Measurements from ENCODE around the gene FERMT1. TPM values are rescaled to one million over a fixed set of nuclear protein-coding genes. Genes with fewer than 3 reads are reported as not detected.

Gene FERMT1
- total RNA-seq, 1 donor from 2014 or later = 0.29 TPM

- no peaks in the 10 kb centered on the region for H3K36me3 Mint-ChIP-seq (ENCODE audit: unreplicated experiment)
- H3K9me3 Mint-ChIP-seq (ENCODE audit: unreplicated experiment) = no peaks in the 10 kb centered on the region
- no peak for DNase-seq
- no peak overlapping the region for H3K4me3 Mint-ChIP-seq (ENCODE audit: unreplicated experiment)
- no peak overlapping the region for H3K27ac Mint-ChIP-seq (ENCODE audit: unreplicated experiment)
- peaks cover 4% of the 10 kb centered on the region for H3K27me3 Mint-ChIP-seq (ENCODE audit: unreplicated experiment)
- TF ChIP-seq, protein P1, sequence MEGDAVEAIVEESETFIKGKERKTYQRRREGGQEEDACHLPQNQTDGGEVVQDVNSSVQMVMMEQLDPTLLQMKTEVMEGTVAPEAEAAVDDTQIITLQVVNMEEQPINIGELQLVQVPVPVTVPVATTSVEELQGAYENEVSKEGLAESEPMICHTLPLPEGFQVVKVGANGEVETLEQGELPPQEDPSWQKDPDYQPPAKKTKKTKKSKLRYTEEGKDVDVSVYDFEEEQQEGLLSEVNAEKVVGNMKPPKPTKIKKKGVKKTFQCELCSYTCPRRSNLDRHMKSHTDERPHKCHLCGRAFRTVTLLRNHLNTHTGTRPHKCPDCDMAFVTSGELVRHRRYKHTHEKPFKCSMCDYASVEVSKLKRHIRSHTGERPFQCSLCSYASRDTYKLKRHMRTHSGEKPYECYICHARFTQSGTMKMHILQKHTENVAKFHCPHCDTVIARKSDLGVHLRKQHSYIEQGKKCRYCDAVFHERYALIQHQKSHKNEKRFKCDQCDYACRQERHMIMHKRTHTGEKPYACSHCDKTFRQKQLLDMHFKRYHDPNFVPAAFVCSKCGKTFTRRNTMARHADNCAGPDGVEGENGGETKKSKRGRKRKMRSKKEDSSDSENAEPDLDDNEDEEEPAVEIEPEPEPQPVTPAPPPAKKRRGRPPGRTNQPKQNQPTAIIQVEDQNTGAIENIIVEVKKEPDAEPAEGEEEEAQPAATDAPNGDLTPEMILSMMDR (IDR thresholded peaks at IDR 0.05; ENCODE audit: partially characterized antibody, unreplicated experiment) = no peak
- peaks cover 2% of the 10 kb centered on the region for H3K4me1 Mint-ChIP-seq (ENCODE audit: low read depth, unreplicated experiment)
These were observed 48.0 kb downstream of the FERMT1 start for GRCh38 chr20:6074784-6075183.

GRCh38 chr20:6074145-6074561, 48.7 kb downstream of the FERMT1 start:
- Mint-ChIP-seq H3K27ac (ENCODE audit: unreplicated experiment) (no peak overlapping the region), H3K36me3 (ENCODE audit: unreplicated experiment) (no peaks in the 10 kb centered on the region), H3K4me1 (ENCODE audit: low read depth, unreplicated experiment) (peaks cover 2% of the 10 kb centered on the region), H3K4me3 (ENCODE audit: unreplicated experiment) (no peak overlapping the region), H3K9me3 (ENCODE audit: unreplicated experiment) (no peaks in the 10 kb centered on the region), H3K27me3 (ENCODE audit: unreplicated experiment) (peaks cover 4% of the 10 kb centered on the region)
- DNase-seq = no peak
- TF ChIP-seq, protein P1 (IDR thresholded peaks at IDR 0.05; ENCODE audit: partially characterized antibody, unreplicated experiment) = peak; percentile 15

- H3K9me3 Mint-ChIP-seq (ENCODE audit: unreplicated experiment) = no peaks in the 10 kb centered on the region
- H3K27ac Mint-ChIP-seq (ENCODE audit: unreplicated experiment) = no peak overlapping the region
- TF ChIP-seq, protein P1 (IDR thresholded peaks at IDR 0.05; ENCODE audit: partially characterized antibody, unreplicated experiment) = no peak
- no peaks in the 10 kb centered on the region for H3K36me3 Mint-ChIP-seq (ENCODE audit: unreplicated experiment)
- H3K27me3 Mint-ChIP-seq (ENCODE audit: unreplicated experiment) = peaks cover 2% of the 10 kb centered on the region
- H3K4me3 Mint-ChIP-seq (ENCODE audit: unreplicated experiment) = no peak overlapping the region
- no peaks in the 10 kb centered on the region for H3K4me1 Mint-ChIP-seq (ENCODE audit: low read depth, unreplicated experiment)
- no peak for DNase-seq
These were observed 51.8 kb downstream of the FERMT1 start for GRCh38 chr20:6070829-6071695.

GRCh38 chr20:6069669-6070068, 53.2 kb downstream of the FERMT1 start:
- Mint-ChIP-seq H3K36me3 (ENCODE audit: unreplicated experiment) (no peaks in the 10 kb centered on the region), H3K27me3 (ENCODE audit: unreplicated experiment) (peaks cover 2% of the 10 kb centered on the region), H3K4me1 (ENCODE audit: low read depth, unreplicated experiment) (no peaks in the 10 kb centered on the region), H3K4me3 (ENCODE audit: unreplicated experiment) (no peak overlapping the region), H3K27ac (ENCODE audit: unreplicated experiment) (no peak overlapping the region), H3K9me3 (ENCODE audit: unreplicated experiment) (no peaks in the 10 kb centered on the region)
- TF ChIP-seq, protein P1 (IDR thresholded peaks at IDR 0.05; ENCODE audit: partially characterized antibody, unreplicated experiment) = no peak
- no peak for DNase-seq

DNA sequence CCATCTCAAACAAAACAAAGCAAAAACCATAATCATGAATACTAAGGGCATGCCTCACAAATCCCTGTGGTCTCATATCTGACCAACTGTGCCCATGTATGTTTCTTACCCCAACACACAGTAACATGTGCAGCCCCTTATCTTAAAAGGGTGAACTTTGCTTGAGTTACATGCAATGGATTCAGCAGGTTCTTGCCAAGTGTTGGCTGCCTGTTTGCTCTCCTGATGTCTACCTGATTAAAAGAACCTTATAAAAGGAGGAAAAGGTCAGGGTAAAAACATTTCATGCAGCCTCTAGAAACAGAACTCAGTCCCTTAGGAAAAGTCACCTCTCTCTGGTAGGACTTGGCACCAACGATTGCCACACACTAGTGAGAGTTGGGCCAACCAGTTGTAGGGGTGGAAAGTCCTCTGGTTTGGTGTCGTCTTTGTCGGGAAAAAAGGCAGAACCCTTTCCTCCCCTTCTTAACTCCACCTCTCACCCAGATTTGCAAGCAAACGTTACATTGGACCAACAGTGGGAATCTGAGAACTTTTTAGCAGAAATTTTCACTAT, 55.0 kb downstream of the FERMT1 start:
- Mint-ChIP-seq H3K27ac (ENCODE audit: unreplicated experiment) (no peak overlapping the region), H3K27me3 (ENCODE audit: unreplicated experiment) (peaks cover 2% of the 10 kb centered on the region), H3K36me3 (ENCODE audit: unreplicated experiment) (no peaks in the 10 kb centered on the region), H3K9me3 (ENCODE audit: unreplicated experiment) (no peaks in the 10 kb centered on the region), H3K4me3 (ENCODE audit: unreplicated experiment) (no peak overlapping the region), H3K4me1 (ENCODE audit: low read depth, unreplicated experiment) (no peaks in the 10 kb centered on the region)
- TF ChIP-seq, protein P1 (IDR thresholded peaks at IDR 0.05; ENCODE audit: partially characterized antibody, unreplicated experiment) = no peak
- DNase-seq = no peak

Measured in glutamatergic neuron (in vitro differentiated cells).